Effector memory CD4-positive, alpha-beta T cell (primary cell): ENCODE measurements around the gene KMT2E.
A peak's percentile ranks its signal among the peaks of the same experiment; 100 is the strongest.
"Not testable (repeated sequence)": the region's sequence is repeated elsewhere in the genome, so short reads cannot be mapped to it uniquely, and the experiment has no call there.

Experiments used
- DNase-seq, 3 donors: peaks; one replicate each; pipeline ENCODE4 v3.0.0-alpha.2; 2020
- H3K27ac ChIP-seq: 2 replicates; pipeline ENCODE4 v1.7.0; 2013; ENCODE audit warnings: mild to moderate bottlenecking, low read length, moderate library complexity; ENCODE audit not compliant: insufficient read depth, poor library complexity, severe bottlenecking
- H3K27me3 ChIP-seq: replicated peaks from 2 replicates; pipeline ENCODE4 v1.7.0; 2013; ENCODE audit warnings: mild to moderate bottlenecking, low read length; ENCODE audit not compliant: insufficient read depth, control insufficient read depth, poor library complexity, severe bottlenecking
- H3K36me3 ChIP-seq: 2 replicates; pipeline ENCODE4 v1.7.0; 2013; ENCODE audit warnings: mild to moderate bottlenecking, low read length, moderate library complexity; ENCODE audit not compliant: control insufficient read depth, insufficient read depth
- H3K4me1 ChIP-seq: 2 replicates; pipeline ENCODE4 v1.7.0; 2013; ENCODE audit warnings: low read length, mild to moderate bottlenecking; ENCODE audit not compliant: control insufficient read depth, insufficient read depth, poor library complexity, severe bottlenecking
- H3K4me3 ChIP-seq: 2 replicates; pipeline ENCODE4 v1.7.0; 2013; ENCODE audit warnings: low read length, low read depth, mild to moderate bottlenecking; ENCODE audit not compliant: insufficient read depth, poor library complexity, severe bottlenecking
- H3K9me3 ChIP-seq: 2 replicates; pipeline ENCODE4 v1.7.0; 2013; ENCODE audit warnings: mild to moderate bottlenecking, low read length, moderate library complexity; ENCODE audit not compliant: control insufficient read depth

The KMT2E gene

GRCh38 chr7:104993217-104993862, 20.7 kb upstream of the KMT2E start:
- Histone ChIP-seq H3K27me3 (no peaks in the 10 kb centered on the region), H3K27ac (no peak overlapping the region), H3K4me3 (no peak overlapping the region), H3K4me1 (peaks cover 29% of the 10 kb centered on the region), H3K36me3 (peaks cover 19% of the 10 kb centered on the region), H3K9me3 (no peaks in the 10 kb centered on the region)
- no peak for DNase-seq

- Histone ChIP-seq H3K4me3 (no peak overlapping the region), H3K27ac (no peak overlapping the region), H3K4me1 (peaks cover 30% of the 10 kb centered on the region), H3K27me3 (no peaks in the 10 kb centered on the region), H3K36me3 (peaks cover 7% of the 10 kb centered on the region), H3K9me3 (no peaks in the 10 kb centered on the region)
- no peak for DNase-seq
Measured at GRCh38 chr7:104998040-104998752, 15.8 kb upstream of the KMT2E start.

GRCh38 chr7:105000200-105000599, 13.8 kb upstream of the KMT2E start:
- no peak overlapping the region for H3K4me3 ChIP-seq
- no peak for DNase-seq
- no peak overlapping the region for H3K27ac ChIP-seq
- H3K4me1 ChIP-seq, result peaks cover 28% of the 10 kb centered on the region
- H3K27me3 ChIP-seq, result no peaks in the 10 kb centered on the region
- peaks cover 12% of the 10 kb centered on the region for H3K36me3 ChIP-seq
- H3K9me3 ChIP-seq, result no peaks in the 10 kb centered on the region

GRCh38 chr7:105000927-105001336, 13.1 kb upstream of the KMT2E start:
- Histone ChIP-seq H3K4me3 (no peak overlapping the region), H3K27me3 (no peaks in the 10 kb centered on the region), H3K27ac (no peak overlapping the region), H3K4me1 (peaks cover 27% of the 10 kb centered on the region), H3K36me3 (peaks cover 6% of the 10 kb centered on the region), H3K9me3 (no peaks in the 10 kb centered on the region)
- no peak for DNase-seq

- Histone ChIP-seq H3K27ac (no peak overlapping the region), H3K4me1 (peaks cover 32% of the 10 kb centered on the region)
Measured at GRCh38 chr7:105001652-105002184, 12.3 kb upstream of the KMT2E start.

DNA sequence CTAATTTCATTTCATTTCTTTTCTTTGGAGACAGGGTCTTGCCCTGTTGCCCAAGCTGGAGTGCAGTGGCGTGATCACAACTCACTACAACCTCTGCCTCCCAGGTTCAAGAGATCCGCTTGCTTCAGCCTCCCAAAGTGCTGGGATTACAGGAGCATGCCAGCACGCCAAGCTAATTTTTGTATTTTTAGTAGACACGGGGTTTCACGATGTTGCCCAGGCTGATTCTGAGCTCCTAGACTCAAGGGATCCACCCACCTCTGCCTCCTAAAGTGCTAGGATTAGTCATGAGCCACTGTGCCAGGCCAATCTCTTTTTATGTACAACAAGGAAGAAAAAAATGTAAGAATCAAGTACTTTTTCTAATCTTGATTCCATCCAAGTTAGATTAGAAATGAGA, 10.7 kb upstream of the KMT2E start:
- no peak for DNase-seq
- peaks cover 30% of the 10 kb centered on the region for H3K4me1 ChIP-seq
- no peak overlapping the region for H3K4me3 ChIP-seq
- peak overlapping the region; percentile 29 for H3K27ac ChIP-seq
- H3K9me3 ChIP-seq, result no peaks in the 10 kb centered on the region
- no peaks in the 10 kb centered on the region for H3K27me3 ChIP-seq
- H3K36me3 ChIP-seq, result peaks cover 6% of the 10 kb centered on the region

More at GRCh38 chr7:105001652-105002184, 12.3 kb upstream of the KMT2E start:
- DNase-seq, result no peak
- Histone ChIP-seq H3K36me3 (peaks cover 6% of the 10 kb centered on the region), H3K27me3 (no peaks in the 10 kb centered on the region), H3K4me3 (no peak overlapping the region), H3K9me3 (no peaks in the 10 kb centered on the region)

- H3K9me3 ChIP-seq, result no peaks in the 10 kb centered on the region
- peaks cover 30% of the 10 kb centered on the region for H3K4me1 ChIP-seq
- peaks cover 6% of the 10 kb centered on the region for H3K36me3 ChIP-seq
- peak overlapping the region; percentile 6 for H3K27ac ChIP-seq
- DNase-seq, result no peak
- no peaks in the 10 kb centered on the region for H3K27me3 ChIP-seq
- no peak overlapping the region for H3K4me3 ChIP-seq
Measured at GRCh38 chr7:105003872-105004510, 10.0 kb upstream of the KMT2E start.

DNA sequence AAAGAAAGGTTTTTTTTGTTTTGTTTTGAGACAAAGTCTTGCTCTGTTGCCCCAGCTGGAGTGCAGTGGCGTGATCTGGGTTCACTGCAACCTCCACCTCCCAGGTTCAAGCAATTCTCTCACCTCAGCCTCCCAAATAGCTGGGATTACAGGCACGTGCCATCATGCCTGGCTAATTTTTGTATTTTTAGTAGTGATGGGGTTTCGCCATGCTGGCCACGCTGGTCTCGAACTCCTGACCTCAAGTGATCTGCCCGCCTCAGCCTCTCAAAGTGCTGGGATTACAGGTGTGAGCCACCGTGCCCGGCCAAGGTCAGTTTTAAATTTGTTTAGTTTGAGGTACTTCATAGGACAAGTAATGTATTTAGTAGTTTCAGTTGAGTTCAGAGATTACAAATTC, 9.0 kb upstream of the KMT2E start:
- H3K9me3 ChIP-seq, H3K27ac ChIP-seq, DNase-seq, H3K4me3 ChIP-seq, H3K27me3 ChIP-seq, H3K36me3 ChIP-seq: not testable (repeated sequence)
- H3K4me1 ChIP-seq, result peaks cover 38% of the 10 kb centered on the region

DNA sequence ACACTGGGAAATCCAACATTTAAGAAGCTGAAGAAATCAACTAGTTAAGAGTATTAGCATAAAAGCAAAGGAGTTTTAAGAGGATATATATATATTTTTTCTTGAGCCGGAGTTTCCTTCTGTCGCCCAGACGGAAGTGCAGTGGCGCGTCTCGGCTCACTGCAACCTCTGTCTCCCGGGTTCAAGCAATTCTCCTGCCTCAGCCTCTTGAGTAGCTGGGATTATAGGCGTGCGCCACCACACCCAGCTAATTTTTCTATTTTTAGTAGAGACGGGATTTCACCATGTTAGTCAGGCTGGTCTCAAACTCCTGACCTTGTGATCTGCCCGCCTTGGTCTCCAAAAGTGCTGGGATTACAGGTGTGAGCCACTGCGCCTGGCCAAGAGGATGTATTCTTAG, 8.5 kb upstream of the KMT2E start:
- DNase-seq, H3K36me3 ChIP-seq, H3K4me3 ChIP-seq, H3K27ac ChIP-seq, H3K9me3 ChIP-seq, H3K27me3 ChIP-seq: not testable (repeated sequence)
- H3K4me1 ChIP-seq, result peaks cover 38% of the 10 kb centered on the region
